ENCODE measurements around the gene SLC10A6.
"Not testable (repeated sequence)": the region's sequence is repeated elsewhere in the genome, so short reads cannot be mapped to it uniquely, and the experiment has no call there.

SLC10A6 gene

GRCh38 chr4:86848732-86849619 lies at the start of gene SLC10A6:
SLC10A6 (minus strand) TSS chr4:86849384; CDS start chr4:86849115, 269 bp downstream.
- no peak for DNase-seq

GRCh38 chr4:86898562-86898961 lies 49.4 kb upstream of the SLC10A6 start:
- no peak for DNase-seq

- no peak for DNase-seq
Observed at GRCh38 chr4:86896596-86896995, 47.4 kb upstream of the SLC10A6 start.

GRCh38 chr4:86895692-86896488 lies 46.7 kb upstream of the SLC10A6 start:
- no peak for DNase-seq

- DNase-seq = no peak
Observed at GRCh38 chr4:86894455-86894854, 45.3 kb upstream of the SLC10A6 start.

- DNase-seq = no peak
Observed at GRCh38 chr4:86893136-86893535, 44.0 kb upstream of the SLC10A6 start.

GRCh38 chr4:86892636-86892960 lies 43.4 kb upstream of the SLC10A6 start:
- DNase-seq = no peak

GRCh38 chr4:86891762-86892635 lies 42.8 kb upstream of the SLC10A6 start, which contains the start of gene C4orf36:
C4orf36 (minus strand) TSS chr4:86892422; CDS start chr4:86891520, 902 bp downstream.
- peak; percentile 8 to 29 for DNase-seq

GRCh38 chr4:86890790-86891189 lies 41.6 kb upstream of the SLC10A6 start:
- DNase-seq = no peak

GRCh38 chr4:86879641-86880040 lies 30.5 kb upstream of the SLC10A6 start:
- DNase-seq = no peak

GRCh38 chr4:86878640-86879039 lies 29.5 kb upstream of the SLC10A6 start:
- no peak for DNase-seq

GRCh38 chr4:86876894-86877685 lies 27.9 kb upstream of the SLC10A6 start:
- no peak for DNase-seq

GRCh38 chr4:86875436-86875835 lies 26.3 kb upstream of the SLC10A6 start:
- DNase-seq = not testable (repeated sequence)

- no peak for DNase-seq
Observed at GRCh38 chr4:86872135-86872534, 23.0 kb upstream of the SLC10A6 start.

- no peak for DNase-seq
Observed at GRCh38 chr4:86870442-86871069, 21.4 kb upstream of the SLC10A6 start.

- no peak for DNase-seq
Observed at GRCh38 chr4:86857341-86858052, 8.3 kb upstream of the SLC10A6 start.

GRCh38 chr4:86856896-86857295 lies 7.7 kb upstream of the SLC10A6 start:
- no peak for DNase-seq

- no peak for DNase-seq
Observed at GRCh38 chr4:86855572-86855971, 6.4 kb upstream of the SLC10A6 start.

GRCh38 chr4:86853209-86853608 lies 4.0 kb upstream of the SLC10A6 start:
- DNase-seq = no peak

GRCh38 chr4:86848136-86848535 lies 1.0 kb downstream of the SLC10A6 start:
- DNase-seq = no peak

- DNase-seq = no peak
Observed at GRCh38 chr4:86847571-86847970, 1.6 kb downstream of the SLC10A6 start.

All from stimulated activated CD4-positive, alpha-beta T cell treated with anti-CD3 and anti-CD28 coated beads, Interleukin-4, amount 100 ng/mL, for 4 hours (primary cell).